Measurements from ENCODE around the gene SPTLC1.
"Not testable (repeated sequence)": the region's sequence is repeated elsewhere in the genome, so short reads cannot be mapped to it uniquely, and the experiment has no call there.

Gene SPTLC1

DNA sequence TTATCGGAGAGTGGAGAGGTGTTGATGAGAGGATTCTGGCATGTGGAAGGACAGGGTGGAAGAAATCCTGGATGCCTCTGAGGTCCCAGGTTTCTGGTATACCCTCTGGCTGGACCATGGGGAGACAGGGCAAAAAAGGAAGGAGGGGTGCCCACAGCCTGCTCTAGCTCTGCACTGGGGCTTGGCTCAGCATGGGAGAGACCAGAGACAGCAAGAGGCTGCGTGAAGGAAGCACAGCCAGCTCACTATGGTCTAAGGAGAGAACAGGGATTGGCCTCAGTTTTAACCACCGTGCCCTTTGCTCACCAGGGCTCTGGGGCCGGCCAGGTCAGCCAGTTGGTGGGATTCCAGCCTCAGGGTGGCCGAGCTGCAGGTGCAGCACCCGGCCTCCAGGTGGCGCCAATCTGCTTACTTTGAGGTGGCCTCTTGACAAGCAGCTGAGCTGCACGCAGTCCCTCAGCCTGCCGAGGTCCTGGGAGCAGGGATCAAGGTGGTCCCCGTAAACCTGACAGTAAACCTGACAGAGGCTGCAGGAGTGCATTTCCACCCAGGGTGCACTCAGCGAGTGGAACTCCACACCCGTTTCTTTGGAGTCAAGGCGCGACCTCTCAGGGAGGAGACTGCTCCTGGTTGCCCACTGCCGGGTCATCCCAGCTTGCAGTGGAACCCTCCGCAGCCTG lies 25.0 kb upstream of the SPTLC1 start:
- DNase-seq (ENCODE audit: low read depth) = peak; percentile 25

DNA sequence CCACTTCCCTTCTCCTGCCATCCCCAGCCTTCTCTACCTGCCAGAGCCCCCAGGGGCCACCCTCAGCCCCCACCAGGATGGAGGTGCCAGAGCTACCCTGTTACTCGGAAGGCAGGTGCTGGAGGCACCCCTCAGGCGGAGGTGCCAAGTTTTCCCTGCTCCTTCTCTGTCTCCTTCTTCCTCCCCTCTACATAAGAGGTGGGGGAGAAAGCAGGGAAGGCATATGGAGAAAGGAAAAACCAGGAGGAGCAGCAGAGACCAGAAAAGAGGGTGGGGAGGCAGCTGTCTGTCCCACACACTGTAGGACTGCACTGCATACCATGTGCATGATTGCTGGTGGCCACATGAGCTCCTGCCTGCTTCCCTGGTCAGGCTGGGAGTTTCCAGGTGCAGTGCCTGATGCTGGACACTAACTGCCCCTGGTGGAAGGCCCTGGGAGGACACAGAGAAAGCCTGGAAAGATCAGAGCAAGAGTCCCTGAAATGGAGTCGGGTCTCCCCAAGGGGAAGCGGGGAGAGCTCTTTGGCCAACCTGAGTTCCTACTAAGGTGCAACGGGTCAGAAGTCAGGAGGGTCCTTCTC lies 23.8 kb upstream of the SPTLC1 start:
- not testable (repeated sequence) for DNase-seq (ENCODE audit: low read depth)

DNA sequence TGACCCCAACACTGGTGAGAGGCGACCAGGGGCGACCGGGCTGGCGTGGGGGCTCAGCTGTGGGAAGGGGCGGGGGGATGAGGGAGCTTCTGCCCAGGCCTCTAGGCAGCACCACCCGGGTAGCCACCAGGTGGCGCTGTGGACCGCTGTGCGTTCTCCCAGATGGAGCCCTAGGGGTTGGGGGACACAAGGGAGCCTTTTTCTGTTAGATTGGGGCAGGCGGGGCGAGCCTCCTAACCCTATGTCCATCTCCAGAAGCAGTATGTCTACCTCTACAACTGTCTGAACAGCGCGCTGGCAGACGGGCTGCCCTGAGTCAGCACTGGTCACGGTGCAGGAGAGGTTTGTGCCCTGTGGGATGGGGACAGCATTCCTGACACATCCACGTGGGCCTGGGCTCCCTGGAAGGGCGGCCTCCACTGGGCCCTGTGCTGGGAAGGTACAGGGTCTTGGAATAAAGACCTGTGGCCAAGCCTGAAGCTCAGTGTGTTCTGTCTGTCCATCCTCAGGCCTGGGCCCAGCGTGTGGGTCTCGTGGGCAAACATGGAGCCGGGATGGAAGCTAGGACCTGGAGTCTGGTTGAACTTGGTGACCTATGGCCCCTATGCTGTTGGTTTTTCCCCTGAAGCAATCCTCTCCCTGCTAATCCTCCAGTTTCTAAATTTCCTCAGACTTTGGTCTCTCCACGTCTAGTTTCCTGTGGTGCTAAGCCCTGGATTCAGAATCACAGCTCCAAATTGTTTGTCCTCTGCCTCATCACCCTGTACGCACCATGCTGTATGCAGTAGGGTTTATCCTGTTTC lies 23.1 kb upstream of the SPTLC1 start:
- DNase-seq (ENCODE audit: low read depth) = peak; percentile 10

GRCh38 chr9:92136184-92136858 lies 21.1 kb upstream of the SPTLC1 start:
- DNase-seq (ENCODE audit: low read depth) = no peak

GRCh38 chr9:92135576-92135975 lies 20.4 kb upstream of the SPTLC1 start:
- no peak for DNase-seq (ENCODE audit: low read depth)

GRCh38 chr9:92133949-92134604 lies 18.9 kb upstream of the SPTLC1 start:
- peak; percentile 63 for DNase-seq (ENCODE audit: low read depth)

- not testable (repeated sequence) for DNase-seq (ENCODE audit: low read depth)
Measured at GRCh38 chr9:92132913-92133312, 17.7 kb upstream of the SPTLC1 start.

GRCh38 chr9:92132501-92132900 lies 17.3 kb upstream of the SPTLC1 start:
- no peak for DNase-seq (ENCODE audit: low read depth)

- no peak for DNase-seq (ENCODE audit: low read depth)
Measured at GRCh38 chr9:92122800-92123199, 7.6 kb upstream of the SPTLC1 start.

- DNase-seq (ENCODE audit: low read depth) = no peak
Measured at GRCh38 chr9:92122061-92122460, 6.8 kb upstream of the SPTLC1 start.

GRCh38 chr9:92121265-92121664 lies 6.1 kb upstream of the SPTLC1 start:
- no peak for DNase-seq (ENCODE audit: low read depth)

DNA sequence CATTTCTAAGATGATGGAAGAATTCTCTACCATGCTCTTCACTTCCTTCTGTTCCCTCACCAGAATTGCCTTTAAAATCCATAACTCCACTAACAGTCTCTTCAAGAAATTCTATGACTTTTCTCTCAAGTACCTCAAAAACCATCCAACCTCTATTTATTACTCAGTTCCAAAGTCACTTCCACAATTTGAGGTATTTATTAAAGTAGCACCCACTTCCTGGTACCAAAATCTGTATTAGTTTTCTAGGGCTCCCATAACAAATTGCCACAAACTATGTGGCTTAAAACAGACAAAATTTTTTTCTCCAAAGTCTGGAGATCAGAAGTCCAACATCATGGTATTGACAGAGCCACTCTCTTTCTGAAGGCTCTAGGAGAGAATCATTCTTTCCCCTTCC lies 4.9 kb upstream of the SPTLC1 start:
- DNase-seq (ENCODE audit: low read depth) = no peak

DNA sequence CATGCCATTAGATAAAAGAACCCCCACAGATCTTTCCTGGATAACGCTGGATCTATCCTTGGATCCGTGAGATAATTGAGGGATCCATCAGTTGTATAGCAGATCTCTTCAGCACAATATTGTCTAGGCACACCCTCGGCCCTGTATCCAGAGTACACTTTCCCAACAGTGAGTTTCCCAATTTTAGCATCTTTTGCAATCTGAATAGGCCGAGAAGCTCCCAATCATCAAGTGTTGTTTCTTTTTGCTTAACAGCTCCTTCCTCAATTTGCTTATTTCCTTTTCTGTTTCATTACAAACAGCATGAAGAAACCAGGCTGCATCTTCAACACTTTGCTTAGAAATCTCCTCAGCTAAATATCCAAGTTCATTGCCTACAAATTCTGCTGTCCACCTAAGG lies 4.4 kb upstream of the SPTLC1 start:
- no peak for DNase-seq (ENCODE audit: low read depth)

GRCh38 chr9:92108122-92108521 lies 7.1 kb downstream of the SPTLC1 start:
- no peak for DNase-seq (ENCODE audit: low read depth)

GRCh38 chr9:92105446-92106225 lies 9.6 kb downstream of the SPTLC1 start:
- not testable (repeated sequence) for DNase-seq (ENCODE audit: low read depth)

- not testable (repeated sequence) for DNase-seq (ENCODE audit: low read depth)
Measured at GRCh38 chr9:92103601-92104000, 11.6 kb downstream of the SPTLC1 start.

DNA sequence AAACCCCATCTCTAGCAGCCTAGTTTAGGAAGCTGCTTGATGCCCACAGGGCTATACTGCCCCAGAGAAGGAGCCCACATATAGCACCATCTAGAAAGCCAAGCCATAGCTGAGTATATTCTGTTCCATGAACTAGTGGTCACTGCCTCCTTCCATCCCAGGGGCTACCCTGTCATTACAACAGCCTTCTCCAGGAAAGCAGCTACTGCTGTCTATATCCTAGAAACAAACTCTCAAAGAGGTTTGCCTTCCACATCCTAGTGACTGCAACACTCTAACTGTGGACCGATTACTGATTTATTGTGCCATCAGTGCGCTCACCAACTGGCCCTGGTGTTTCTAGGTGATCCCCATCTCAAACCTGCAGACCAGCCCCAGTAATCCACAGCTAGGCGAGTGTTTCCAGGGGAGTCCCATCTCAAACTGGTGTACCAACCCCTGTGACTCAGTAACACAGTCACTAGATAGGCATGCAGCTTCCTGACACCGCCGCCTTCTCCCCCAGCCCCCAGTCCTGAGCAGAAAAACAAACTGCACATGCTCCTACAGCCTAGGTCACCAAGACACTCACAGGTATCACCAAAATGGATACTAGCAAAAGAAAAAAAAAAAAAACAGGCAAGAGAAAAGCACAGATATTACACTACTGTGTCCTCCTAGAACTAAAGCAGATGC lies 14.8 kb downstream of the SPTLC1 start:
- peak; percentile 31 for DNase-seq (ENCODE audit: low read depth)

GRCh38 chr9:92098638-92099037 lies 16.6 kb downstream of the SPTLC1 start:
- DNase-seq (ENCODE audit: low read depth) = no peak

- peak; percentile 29 for DNase-seq (ENCODE audit: low read depth)
Measured at GRCh38 chr9:92097997-92098482, 17.2 kb downstream of the SPTLC1 start.

GRCh38 chr9:92095236-92095635 lies 20.0 kb downstream of the SPTLC1 start:
- no peak for DNase-seq (ENCODE audit: low read depth)

- DNase-seq (ENCODE audit: low read depth) = no peak
Measured at GRCh38 chr9:92094655-92095054, 20.6 kb downstream of the SPTLC1 start.
